GM10266 (cell line): ENCODE data around the gene RHOG.
"Not testable (repeated sequence)": the region's sequence is repeated elsewhere in the genome, so short reads cannot be mapped to it uniquely, and the experiment has no call there.

Experiments used
- DNase-seq: peaks from one replicate; pipeline ENCODE4 v3.0.0; 2012; ENCODE audit errors: extremely low spot score
- TF ChIP-seq, protein P1 (sequence below): IDR thresholded peaks from 2 replicates; pipeline ENCODE4 v1.5.1; 2012; ENCODE audit warnings: mild to moderate bottlenecking, low read depth; ENCODE audit not compliant: control insufficient read depth, insufficient read depth; ENCODE audit errors: missing control alignments

The RHOG gene

DNA sequence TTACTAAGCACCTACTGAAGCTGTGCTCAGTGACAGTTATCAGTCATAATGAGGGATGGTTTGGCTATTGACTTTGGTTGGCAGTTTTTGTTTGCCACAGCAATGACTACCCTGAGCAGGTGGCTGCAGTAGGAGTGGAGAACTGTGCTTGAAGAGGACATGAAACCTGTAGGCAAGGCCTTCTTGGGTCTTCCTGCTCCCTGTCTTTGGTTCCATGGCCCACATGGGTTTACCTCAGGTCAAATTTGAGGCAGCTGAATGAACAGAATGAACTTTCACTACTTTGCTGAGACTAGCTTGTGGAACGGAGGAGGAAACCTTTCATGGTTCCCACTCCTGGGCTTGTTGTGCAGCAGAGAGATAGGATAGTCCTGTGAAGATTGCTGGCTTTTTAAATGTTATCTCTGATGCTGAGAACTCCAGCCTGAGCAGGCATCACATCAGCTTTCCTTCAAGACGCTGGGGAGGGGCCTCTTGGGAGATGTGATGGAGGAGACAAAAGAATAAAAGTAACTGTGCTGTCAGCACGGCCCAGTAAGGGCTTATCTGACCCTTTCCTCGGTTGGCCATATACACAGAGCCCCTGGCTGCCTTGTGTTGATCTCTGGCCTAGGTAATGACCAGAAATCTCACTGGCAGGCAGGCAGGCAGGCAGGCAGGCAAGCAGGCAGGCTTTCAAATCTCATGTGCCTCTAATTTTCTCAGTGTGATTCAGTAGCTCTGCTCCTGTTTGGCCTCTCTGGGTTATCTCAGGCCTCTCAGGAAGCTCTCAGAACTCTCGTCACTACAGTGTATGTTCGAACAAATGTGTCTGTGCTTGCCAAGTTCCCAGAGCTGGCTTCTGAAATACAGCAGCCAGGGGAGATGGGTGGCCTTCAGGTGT lies 26.7 kb upstream of the RHOG start:
- TF ChIP-seq, protein P1, sequence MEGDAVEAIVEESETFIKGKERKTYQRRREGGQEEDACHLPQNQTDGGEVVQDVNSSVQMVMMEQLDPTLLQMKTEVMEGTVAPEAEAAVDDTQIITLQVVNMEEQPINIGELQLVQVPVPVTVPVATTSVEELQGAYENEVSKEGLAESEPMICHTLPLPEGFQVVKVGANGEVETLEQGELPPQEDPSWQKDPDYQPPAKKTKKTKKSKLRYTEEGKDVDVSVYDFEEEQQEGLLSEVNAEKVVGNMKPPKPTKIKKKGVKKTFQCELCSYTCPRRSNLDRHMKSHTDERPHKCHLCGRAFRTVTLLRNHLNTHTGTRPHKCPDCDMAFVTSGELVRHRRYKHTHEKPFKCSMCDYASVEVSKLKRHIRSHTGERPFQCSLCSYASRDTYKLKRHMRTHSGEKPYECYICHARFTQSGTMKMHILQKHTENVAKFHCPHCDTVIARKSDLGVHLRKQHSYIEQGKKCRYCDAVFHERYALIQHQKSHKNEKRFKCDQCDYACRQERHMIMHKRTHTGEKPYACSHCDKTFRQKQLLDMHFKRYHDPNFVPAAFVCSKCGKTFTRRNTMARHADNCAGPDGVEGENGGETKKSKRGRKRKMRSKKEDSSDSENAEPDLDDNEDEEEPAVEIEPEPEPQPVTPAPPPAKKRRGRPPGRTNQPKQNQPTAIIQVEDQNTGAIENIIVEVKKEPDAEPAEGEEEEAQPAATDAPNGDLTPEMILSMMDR = no peak
- DNase-seq = no peak

DNA sequence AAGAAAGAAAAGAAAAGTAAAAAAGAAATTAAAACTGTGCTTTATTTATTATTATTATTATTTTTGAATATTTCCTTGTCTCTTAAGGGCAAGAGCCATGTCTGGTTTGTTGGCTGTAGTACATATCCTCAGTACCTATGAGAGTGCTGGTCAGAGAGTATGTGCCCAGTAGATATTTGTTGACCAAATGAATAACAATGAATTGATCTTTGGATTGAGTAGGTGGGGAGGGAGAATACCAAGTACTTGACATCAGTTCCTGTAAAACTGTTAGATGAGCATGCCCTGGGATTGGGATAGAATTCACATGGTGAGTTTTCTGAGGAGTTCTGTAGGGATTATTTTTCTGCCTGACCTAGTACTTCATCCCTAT lies 26.1 kb upstream of the RHOG start:
- TF ChIP-seq, protein P1 = no peak

DNA sequence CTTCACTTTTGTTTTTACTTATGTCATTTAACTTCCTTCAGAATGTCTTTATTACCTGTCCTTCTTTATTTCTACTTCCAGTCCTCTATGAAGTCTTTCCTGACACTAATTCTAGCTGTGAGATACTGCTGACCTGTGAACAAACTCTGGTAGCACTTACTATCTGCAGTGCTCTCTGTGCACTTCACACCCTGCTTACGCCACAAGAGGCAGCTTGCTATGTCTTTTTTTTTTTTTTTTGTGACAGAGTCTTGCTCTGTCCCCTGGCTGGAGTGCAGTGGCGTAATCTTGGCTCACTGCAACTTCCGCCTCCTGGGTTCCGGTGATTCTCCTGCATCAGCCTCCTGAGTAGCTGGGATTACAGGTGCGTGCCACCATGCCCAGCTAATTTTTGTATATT lies 25.4 kb upstream of the RHOG start:
- no peak for DNase-seq
- TF ChIP-seq, protein P1 = no peak

More for the DNA sequence above, 26.1 kb upstream of the RHOG start:
- no peak for DNase-seq

DNA sequence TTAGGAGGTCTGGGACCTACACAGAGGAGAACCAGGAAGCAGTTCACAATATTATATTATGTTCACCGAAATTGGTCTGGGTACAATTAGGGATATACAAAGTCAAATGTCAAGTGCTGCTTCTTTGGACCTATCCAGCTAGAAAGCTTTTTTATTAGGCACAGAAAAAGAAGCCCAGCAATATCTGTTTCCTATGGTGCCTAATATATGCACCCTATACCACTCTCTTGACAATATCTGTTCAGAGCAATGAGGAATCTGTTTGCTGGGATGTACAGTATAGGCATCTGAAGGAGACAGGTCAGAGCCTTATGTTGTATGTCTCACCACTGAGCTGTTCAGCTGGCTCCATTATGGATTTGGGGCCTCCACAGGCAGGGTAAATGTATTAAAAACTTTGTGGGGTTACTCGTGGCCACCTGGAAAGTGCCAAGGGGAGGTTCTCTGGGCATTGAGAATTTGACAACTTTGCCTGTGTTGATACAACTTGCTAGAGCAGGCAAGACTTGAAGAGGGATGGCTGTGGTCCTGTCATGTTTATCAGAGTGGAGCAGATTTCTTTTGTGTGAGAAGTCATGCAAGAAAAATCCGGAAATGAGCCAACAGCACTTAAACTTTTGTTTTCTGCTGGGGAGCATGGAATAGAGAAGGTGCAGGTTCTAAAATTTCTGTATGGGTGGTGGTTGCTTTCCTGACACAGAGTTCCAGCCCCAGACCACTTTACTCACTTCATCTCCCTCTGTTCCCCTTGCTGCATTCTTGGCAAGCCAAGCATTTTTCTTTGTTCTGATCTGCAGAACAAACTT lies 24.8 kb upstream of the RHOG start:
- TF ChIP-seq, protein P1 = no peak

DNA sequence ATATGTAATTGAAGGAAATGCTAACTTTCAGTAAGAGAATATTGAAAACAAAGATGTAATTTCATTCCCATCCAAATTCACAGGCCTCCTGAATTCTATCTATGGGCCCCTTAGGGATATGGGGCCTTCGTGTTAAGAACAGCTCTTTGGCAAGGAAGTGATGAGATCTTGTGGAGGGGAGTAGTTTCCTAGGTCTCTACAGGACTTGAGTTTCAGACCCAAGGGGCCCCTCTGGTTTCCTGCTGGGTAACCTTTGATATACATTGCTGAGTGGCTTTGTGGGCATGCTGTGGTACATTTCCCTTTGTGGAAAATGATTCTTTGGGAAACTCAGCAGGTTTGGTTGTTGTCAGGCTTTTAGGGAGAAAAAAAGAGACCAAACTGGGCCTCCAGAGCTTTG lies 20.9 kb upstream of the RHOG start:
- TF ChIP-seq, protein P1 = no peak
- no peak for DNase-seq

More for the DNA sequence above, 24.8 kb upstream of the RHOG start:
- DNase-seq = no peak

DNA sequence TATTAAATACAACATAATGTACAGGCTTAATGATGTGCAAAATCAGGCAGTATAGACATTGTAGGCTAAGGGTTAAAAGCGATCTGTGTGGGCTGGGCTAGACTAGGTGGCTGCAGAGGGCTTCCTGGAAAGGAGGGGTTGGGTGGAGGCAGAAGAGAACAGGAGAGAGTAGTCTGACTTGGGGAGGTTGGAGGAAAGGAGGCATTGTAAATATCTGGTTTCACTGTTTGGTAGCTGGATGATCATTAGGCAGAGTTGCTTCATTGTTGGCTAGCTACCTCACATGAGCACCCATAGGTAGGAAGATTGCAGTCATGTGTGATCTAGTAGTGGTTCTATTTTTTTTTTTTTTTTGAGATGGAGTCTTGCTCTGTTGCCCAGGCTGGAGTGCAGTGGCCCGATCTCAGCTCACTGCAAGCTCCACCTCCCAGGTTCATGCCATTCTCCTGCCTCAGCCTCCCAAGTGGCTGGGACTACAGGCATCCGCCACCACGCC lies 20.2 kb upstream of the RHOG start:
- DNase-seq = not testable (repeated sequence)

DNA sequence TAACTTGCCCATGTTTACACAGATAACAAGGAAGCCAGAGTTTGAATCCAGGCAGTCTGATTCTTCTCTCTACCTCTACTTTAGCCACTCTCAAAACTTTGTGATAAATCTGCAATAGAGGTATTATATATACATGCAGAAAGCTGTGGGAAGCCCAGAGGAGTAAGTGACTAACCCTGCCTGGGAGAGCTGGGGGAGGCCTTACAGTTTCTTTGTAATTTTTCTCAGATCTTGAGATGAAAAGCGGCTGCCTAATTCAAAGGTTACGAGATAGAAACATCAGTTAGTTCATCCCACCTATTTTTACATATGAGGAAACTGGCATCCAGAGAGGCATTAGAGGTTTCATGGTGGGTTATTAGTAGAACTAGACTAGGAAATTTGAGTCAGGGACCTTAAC lies 19.6 kb upstream of the RHOG start:
- DNase-seq = no peak
- TF ChIP-seq, protein P1 = no peak
